Activated T-helper 9 cell treated with anti-CD3 and anti-CD28 coated beads, Interleukin-2, amount 50 U/mL, for 16 hours (primary cell): ENCODE measurements around the gene OSBPL9.
"Not testable (repeated sequence)": the region's sequence is repeated elsewhere in the genome, so short reads cannot be mapped to it uniquely, and the experiment has no call there.

Source experiments
- DNase-seq: peaks from one replicate; pipeline ENCODE4 v3.0.0-alpha.2; 2020; ENCODE audit warnings: low read depth

Gene OSBPL9

GRCh38 chr1:51666478-51666877 lies 49.6 kb downstream of the OSBPL9 start:
- no peak for DNase-seq

DNA sequence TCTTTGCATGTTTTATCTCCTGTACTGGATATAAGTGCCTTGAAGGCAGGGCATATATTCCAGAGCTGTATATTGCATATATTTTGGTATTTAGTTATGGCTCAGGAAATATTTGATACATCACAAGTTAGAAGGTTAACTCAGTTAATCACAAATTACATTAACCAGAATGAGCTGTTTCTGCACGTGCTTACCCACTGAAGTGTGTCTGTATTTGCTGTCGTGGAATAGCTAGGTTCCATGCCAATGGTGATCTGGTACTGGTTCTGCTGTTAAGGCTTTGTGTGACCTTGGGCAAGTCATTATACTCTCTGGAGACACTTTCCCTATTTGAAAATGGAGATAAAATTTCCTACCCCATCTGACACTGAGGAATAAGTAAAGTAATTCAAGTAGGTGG lies 50.7 kb downstream of the OSBPL9 start:
- no peak for DNase-seq

- DNase-seq: no peak
Observed at GRCh38 chr1:51669272-51669671, 52.4 kb downstream of the OSBPL9 start.

GRCh38 chr1:51669816-51670215 lies 52.9 kb downstream of the OSBPL9 start:
- no peak for DNase-seq

DNA sequence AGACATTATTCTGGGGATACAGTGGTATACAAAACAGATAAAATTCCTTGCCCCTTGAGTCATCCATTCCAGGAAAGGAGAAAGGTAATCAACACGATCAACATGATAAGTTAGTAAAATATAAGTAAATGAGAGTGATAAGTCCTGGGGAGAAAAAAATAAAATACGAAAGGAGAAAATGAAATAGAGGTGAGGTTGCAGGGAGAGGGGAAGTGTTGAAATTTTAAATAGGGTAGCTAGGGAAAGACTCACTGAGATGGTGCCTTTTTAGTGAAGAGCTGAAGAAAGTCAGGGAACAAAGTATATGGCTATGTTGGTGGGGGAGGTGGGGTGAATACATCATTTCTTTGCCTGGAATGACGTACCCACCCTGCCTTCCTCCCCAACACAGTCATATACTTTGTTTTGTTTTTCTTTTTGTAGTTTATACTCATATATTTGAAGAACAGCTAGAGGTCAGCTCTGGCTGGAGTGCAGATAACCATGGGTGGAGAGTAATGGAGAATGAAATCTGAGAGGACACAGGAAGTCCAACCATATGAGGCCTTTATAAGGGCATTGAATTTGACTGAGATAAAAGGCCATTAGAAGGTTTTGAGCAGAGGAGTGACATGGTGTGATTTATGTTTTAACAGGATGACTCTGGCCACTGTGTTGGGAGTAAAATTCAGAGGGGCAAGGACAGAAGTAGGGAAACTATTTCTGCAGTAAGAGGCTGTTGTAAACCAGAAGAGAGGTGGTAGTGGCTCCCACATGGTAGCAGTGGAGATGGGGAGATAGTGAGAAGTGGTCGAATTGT lies 54.8 kb downstream of the OSBPL9 start:
- no peak for DNase-seq

GRCh38 chr1:51673279-51673678 lies 56.4 kb downstream of the OSBPL9 start:
- no peak for DNase-seq

GRCh38 chr1:51675177-51675780 lies 58.4 kb downstream of the OSBPL9 start:
- DNase-seq: no peak

- DNase-seq: no peak
Observed at GRCh38 chr1:51679435-51679834, 62.5 kb downstream of the OSBPL9 start.

GRCh38 chr1:51684776-51685175 lies 67.9 kb downstream of the OSBPL9 start:
- no peak for DNase-seq

DNA sequence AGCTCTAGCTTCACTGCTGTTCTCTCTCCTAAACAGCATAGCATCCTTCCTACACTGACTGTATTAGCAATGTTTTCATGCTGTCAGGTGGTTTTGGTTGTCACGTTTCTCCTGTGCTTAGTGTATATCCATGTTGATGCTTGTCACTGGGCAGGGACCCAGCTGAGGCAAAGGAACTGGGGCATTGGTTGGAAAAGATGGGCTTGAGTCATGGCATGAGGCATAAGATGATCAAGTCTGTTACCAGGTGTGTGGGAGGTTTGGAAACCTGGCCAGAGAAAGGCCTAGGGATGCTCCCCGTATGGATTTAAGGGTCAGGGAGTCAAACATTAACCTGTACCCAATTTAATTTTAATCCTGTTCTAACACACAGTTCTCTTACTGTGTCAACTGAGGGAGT lies 69.6 kb downstream of the OSBPL9 start:
- no peak for DNase-seq

- DNase-seq: no peak
Observed at GRCh38 chr1:51689075-51689440, 72.2 kb downstream of the OSBPL9 start.

DNA sequence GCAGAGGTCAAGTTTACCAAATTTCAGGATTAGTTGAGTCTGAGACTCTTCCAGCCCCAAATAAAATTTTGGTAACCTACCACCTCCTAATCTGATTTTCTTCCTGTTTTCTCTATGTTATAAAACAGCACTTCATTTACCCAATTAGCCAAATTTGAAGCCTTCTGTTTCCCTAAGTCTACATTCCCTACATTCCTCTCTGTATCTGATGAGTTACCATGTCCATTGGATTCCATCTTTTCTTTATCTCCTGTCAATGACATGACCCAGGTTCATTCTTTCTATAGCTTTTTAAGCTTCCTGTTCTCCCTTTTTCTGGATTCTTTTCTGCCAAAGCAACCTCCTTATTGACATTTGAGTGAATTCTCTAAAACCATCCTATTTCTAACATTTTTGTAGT lies 72.8 kb downstream of the OSBPL9 start:
- no peak for DNase-seq

DNA sequence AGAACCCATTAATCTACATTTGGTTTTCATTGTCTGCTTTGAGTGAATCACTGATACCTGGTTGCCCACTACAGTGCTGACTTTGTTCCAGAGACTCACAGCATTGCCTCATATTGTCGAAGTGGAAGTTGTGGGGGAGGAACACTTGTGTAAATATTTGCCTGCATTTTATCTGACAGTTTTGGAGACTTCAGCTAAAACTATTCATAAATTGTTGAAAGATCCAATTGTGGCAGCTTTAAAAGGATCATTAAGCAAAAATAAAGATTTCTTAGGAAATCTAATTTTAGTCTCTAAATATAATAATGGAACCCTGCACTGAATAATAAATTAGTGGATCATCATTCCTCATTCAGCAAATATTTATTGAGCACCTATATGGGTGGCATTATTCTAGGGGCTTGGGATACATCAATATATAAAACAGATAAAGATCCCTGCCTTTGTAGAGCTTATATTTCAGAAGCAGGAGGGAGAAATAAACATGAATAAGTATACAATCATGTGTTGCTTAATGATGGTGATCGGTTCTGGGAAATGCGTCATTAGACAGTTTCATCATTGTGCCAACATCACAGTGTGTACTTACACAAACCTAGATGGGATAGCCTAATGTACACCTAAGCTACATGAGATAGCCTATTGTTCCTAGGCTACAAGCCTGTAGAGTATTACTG lies 73.5 kb downstream of the OSBPL9 start:
- DNase-seq: no peak

DNA sequence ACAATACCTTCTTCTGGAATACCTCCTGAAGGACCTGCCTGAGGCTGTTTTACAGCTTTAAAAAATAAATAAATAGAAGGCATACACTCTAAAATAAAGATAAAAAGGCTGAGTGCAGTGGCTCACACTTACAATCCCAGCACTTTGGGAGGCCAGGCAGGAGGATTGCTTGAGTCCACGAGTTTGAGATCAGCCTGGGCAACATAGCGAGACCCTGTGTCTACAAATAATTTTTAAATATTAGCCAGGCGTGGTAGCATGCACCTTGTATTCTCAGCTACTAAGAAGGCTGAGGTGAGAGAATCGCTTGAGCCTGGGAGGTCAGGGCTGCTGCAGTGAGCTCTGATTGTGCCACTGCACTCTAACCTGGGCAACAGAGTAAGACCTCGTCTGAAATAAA lies 75.0 kb downstream of the OSBPL9 start:
- DNase-seq: no peak

DNA sequence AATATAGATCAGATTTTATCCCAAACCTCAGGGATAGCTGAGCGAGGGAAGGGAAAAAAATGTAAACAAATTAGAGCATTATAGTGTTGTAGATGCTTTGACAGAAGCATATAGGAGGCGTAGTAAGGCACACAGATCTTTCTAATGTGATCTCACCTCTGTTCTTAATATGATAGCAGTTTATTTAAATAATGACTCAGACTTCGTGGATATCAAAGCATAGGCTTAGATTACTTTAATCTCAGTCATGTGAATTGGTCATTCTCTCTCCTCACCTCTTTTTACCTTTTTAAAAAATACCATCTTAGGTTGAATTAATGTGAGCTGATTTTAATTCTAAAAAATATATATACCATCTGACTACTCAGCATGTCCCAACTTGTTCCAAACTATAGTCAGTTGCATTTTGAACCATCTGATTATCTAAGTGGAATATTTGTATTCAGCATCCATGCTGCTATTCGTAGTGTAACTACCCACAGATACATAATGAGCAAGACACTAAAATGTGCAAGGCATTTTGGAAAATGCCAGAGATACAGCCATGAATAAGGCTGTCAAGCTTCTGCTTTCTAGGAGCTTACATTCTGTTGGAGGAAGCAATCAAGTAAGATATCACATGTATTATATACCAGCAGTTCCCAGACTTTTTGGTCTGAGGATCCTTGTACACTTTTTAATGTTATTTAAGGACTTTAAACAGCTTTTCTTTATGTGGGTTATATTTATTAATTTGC lies 76.7 kb downstream of the OSBPL9 start:
- DNase-seq: no peak

GRCh38 chr1:51697166-51697565 lies 80.3 kb downstream of the OSBPL9 start:
- DNase-seq: no peak

DNA sequence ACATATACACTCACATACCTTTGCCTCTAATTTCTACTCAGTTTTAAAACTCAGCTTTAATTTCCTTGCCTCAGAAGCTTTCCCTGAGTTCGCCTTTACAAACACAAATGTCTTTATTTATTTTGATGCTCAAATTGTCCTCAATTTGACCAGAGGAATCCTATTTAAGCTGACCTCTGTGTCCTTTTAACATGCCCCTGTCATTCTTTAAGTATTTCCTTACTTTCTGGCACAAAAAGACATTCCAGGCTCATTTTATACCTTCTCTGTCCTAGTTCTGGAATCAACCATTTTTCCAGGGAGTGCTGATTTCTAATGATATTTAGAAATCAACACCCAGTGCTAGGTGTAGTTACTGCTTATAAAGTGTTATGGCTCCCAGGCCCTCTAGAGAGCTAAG lies 82.5 kb downstream of the OSBPL9 start:
- DNase-seq: no peak

GRCh38 chr1:51701782-51702181 lies 84.9 kb downstream of the OSBPL9 start:
- DNase-seq: not testable (repeated sequence)

DNA sequence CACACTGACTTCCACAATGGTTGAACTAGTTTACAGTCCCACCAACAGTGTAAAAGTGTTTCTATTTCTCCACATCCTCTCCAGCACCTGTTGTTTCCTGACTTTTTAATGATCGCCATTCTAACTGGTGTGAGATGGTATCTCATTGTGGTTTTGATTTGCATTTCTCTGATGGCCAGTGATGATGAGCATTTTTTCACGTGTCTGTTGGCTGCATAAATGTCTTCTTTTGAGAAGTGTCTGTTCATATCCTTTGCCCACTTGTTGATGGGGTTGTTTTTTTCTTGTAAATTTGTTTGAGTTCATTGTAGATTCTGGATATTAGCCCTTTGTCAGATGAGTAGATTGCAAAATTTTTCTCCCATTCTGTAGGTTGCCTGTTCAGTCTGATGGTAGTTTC lies 85.3 kb downstream of the OSBPL9 start:
- not testable (repeated sequence) for DNase-seq

DNA sequence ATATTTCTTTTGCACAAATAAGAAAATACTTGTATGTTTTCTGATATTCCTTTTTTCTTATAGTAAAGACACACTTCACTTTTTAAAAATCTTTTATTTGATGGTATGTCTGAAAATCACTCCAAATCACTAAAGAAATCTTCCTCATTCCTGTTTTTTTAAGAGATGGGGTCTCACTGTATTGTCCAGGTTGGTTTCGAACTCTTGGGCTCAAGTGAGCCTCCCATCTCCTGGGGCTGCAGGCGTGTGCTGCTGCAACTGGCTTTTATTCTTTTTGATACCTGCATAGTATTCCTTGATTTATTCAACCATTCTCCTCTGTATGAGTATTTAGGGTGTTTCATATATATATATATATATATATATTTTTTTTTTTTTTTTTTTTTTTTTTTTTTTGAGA lies 88.1 kb downstream of the OSBPL9 start:
- no peak for DNase-seq

- DNase-seq: no peak
Observed at GRCh38 chr1:51708911-51709760, 92.2 kb downstream of the OSBPL9 start.

GRCh38 chr1:51709951-51710350 lies 93.1 kb downstream of the OSBPL9 start:
- DNase-seq: no peak
